GM19395 (cell line): Measurements from ENCODE around the gene KTI12.
"Not testable (repeated sequence)": the region's sequence is repeated elsewhere in the genome, so short reads cannot be mapped to it uniquely, and the experiment has no call there.

ENCODE experiments used
- ATAC-seq: cut with Tn5 transposase; IDR thresholded peaks from one replicate; pipeline ENCODE4 v1.9.1; 2021; ENCODE audit warnings: mild to moderate bottlenecking, moderate library complexity; ENCODE audit not compliant: unreplicated experiment

The KTI12 gene

GRCh38 chr1:52041551-52042185 lies 8.1 kb upstream of the KTI12 start:
- ATAC-seq = no peak

GRCh38 chr1:52037909-52038308 lies 4.3 kb upstream of the KTI12 start:
- ATAC-seq = no peak

DNA sequence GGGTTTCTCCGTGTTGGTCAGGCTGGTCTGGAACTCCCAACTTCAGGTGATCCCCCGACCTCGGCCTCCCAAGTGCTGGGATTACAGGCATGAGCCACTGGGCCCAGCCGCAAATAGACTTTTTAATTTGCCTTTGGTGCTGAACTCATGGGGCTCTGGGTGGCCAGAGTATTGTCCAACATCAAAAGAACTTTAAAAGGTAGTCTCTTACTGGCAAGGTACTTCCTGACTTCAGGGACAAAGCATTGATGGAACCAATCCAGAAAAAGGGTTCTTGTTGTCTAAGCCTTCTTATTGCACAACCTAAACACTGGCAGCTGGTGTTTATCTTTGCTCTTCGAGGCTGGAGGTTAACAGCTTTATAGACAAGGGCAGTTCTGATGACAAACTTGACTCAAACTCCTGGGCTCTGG lies 3.8 kb upstream of the KTI12 start:
- ATAC-seq = no peak

DNA sequence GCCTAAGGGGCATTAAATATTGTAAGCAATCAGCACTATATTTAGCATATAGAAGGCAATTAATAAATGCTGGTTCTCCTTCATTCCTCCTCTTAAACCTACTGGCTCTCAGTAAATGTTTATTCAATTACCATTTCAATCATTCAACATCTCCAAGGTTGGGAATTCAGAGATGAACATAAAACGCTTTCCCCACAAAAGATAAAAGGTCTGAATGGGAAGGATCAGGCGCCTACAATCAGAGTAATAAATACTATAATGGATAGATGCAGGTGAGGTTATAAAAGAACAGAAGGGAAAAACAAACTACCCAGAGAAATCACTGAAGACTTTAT lies 407 bp upstream of the KTI12 start:
- ATAC-seq = no peak

- peak; percentile 31 for ATAC-seq
Observed at GRCh38 chr1:52032785-52033131, 852 bp downstream of the KTI12 start.

- peak; percentile 43 for ATAC-seq
Observed at GRCh38 chr1:52032124-52032784, 1.4 kb downstream of the KTI12 start.

GRCh38 chr1:52028839-52029238 lies 4.8 kb downstream of the KTI12 start:
- not testable (repeated sequence) for ATAC-seq

GRCh38 chr1:52028328-52028727 lies 5.3 kb downstream of the KTI12 start:
- ATAC-seq = no peak

DNA sequence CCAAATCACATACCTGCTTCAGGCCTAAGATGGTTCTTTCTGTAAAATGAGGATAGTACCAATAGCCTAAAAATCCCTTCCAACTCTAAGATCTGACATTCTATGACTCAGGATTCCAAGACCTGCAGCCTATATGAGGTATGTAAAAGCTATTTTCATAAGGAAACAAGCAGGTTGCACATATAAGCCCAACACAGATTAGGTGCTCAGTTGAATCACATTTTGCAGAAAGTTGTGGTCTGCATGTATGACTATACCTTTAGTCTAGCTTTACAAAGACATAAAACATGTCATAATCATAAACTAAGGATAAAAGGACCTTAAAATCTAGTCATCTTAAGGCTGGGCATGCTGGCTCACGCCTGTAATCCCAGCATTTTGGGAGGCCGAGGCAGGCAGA lies 7.3 kb downstream of the KTI12 start:
- no peak for ATAC-seq

DNA sequence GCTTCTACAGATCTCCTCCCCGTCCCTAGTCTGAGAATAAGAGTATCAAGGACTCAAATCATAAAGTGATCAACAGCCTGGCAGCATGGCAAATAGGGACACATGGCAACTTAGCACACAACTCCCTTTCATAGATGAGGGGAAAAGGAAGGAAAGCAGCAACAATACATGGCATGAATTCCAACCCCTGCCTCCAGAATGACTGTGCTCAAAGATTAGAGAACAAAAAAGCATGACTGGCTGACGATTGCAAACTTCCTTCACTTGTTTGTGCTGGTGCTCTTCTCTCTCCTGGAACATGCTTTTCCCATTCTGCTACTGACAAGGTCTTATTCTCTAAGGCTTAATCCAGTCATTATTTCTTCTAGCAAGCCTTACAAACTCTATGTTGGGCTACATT lies 11.5 kb downstream of the KTI12 start:
- no peak for ATAC-seq

DNA sequence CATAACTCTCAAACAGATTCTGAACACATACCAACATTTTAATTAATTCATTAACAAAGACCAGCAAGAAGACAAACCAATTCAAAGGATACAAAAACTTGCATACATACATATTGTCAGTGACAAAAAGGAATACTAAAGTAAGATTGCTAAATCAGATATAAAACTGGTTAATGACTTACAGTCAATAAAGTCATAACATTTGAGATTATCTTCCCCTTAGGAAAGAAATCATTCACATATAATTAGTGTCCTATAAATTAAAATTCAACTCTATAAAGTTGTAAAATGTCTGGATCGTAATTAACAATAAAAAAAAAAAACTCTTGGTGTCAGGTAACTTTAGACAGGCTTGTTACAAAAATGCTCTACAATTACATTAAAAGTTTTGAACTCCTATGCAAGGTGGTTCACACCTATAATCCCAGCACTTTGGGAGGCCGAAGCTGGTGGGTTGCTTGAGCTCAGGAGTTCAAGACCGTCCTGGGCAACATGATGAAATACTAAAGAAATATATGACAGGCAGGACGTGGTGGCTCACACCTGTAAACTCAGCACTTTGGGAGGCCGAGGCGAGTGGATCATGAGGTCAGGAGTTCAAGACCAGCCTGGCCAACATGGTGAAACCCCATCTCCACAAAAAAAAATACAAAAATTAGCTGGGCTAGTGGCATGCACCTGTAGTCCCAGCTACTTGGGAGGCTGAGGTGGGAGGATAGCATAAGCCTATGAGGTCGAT lies 25.4 kb downstream of the KTI12 start:
- ATAC-seq = no peak

- no peak for ATAC-seq
Observed at GRCh38 chr1:52007215-52008002, 26.2 kb downstream of the KTI12 start.

DNA sequence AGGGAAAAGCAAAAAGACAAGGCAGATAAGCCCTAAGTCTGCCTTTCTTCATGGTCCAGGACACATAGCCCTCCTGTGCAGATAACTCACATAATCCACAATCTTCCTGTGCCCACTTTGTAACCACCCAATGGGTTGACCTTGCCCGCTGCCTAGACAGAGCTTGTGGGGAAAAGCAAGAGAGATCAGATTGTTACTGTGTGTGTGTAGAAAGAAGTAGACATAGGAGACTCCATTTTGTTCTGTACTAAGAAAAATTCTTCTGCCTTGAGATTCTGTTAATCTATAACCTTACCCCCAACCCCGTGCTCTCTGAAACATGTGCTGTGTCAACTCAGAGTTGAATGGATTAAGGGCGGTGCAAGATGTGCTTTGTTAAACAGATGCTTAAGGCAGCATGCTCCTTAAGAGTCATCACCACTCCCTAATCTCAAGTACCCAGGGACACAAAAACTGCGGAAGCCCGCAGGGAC lies 27.5 kb downstream of the KTI12 start:
- not testable (repeated sequence) for ATAC-seq

DNA sequence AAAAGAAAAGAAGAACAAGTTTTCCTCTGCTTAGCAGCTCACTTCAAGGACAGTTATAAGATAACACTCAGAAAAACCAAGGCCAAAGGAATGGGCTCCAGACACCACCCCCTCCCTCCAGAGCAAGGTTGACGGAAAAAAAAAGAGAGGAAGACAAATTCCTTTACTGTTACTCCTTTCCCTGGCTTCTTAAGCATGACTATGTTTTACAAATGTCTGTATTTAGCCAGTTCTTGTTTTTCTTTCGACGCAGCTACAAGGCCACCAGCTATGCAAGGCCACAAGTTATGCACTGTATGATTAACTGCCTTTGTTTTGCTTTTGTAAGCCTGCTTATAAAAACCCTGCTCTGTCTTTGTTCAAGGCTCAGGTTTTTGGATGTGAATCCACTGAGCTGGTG lies 28.1 kb downstream of the KTI12 start:
- ATAC-seq = not testable (repeated sequence)

DNA sequence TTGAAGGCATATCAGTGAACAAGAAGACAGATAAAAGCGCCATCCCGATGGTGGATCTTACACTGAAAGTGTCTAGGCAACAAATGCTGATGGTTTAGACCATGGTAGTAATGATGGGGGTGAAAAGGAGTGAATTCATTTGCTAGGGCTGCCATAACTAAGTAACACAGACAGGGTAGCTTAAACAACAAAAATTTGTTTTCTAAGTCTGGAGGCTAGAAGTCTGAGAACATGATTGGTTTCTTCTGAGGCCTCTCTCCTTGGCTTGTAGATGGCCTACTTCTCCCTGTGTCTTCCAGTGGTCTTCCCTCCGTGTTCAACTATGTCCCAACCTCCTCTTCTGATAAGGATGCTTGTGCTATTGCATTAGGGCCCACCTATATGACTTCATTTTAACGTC lies 29.7 kb downstream of the KTI12 start:
- no peak for ATAC-seq

DNA sequence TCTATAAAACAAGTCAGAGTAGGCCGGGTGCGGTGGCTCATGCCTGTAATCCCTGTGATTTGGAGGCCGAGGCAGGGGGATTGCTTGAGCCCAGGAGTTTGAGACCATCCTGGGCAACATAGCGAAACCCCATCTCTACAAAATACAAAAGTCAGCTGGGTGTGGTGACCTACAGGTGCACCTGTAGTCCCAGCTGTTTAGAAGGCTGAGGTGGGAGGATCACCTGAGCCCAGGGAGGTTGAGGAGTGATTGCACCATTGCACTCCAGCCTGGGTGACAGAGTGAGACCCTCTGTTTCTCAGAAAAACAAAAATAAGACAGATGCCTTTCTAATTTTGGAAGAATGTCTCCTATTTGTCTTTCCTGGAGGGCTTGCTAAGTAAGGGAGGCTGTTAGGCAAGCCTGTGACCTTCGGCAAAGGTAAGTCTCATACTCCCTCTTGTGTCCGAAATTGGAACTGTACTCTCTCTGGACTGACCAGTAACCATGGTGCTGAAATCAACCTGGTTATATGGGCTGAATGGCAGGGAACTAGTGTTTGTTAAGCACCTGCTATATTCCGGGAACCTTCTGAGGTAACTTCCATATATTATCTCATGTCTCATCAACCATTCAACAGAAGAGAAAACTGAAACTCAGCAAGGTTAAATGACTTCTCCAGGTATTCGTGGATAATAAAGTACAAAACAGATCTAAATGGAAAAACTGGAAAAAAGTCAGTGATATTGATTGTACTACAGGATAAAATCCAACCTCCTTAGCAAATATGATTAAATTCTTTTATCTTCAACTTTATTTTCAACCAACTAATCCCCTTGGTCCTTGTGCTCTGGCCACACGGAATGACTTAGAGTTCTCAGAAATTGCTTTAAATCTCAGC lies 31.3 kb downstream of the KTI12 start:
- ATAC-seq = peak; percentile 76

- no peak for ATAC-seq
Observed at GRCh38 chr1:51998701-51999100, 34.9 kb downstream of the KTI12 start.

DNA sequence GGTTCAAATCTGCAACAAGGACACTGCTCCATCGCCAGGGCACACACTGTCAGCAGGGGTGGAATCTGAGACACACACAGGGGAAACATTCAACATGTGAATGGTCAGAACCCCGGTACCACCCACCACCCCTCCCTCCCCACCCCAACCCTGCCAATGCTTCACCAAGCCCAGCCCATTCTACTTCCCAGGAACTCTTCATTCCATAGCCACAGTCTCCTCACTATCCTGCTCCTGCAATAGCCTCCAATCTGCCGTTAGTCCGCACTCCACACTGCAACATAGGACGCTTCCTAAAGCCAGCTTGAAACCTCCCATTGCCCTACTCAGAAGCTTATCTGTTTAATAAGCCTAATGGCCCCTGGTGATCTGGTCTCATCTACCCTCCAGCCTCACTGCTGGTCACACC lies 35.6 kb downstream of the KTI12 start:
- no peak for ATAC-seq

GRCh38 chr1:51990478-51990965 lies 43.1 kb downstream of the KTI12 start, which contains the start of gene RAB3B:
RAB3B (minus strand) TSS chr1:51990700; CDS start chr1:51977117, 13,583 bp downstream.
- ATAC-seq = peak; percentile 86
